HG03469 (cell line): ENCODE data around the gene XPNPEP1.
A peak's percentile ranks its signal among the peaks of the same experiment; 100 is the strongest.
"Not testable (repeated sequence)": the region's sequence is repeated elsewhere in the genome, so short reads cannot be mapped to it uniquely, and the experiment has no call there.

Experiments used
- ATAC-seq: cut with Tn5 transposase; IDR thresholded peaks from one replicate; pipeline ENCODE4 v1.9.1; 2021; ENCODE audit warnings: mild to moderate bottlenecking, moderate library complexity, moderate number of reproducible peaks; ENCODE audit not compliant: unreplicated experiment

Gene XPNPEP1

DNA sequence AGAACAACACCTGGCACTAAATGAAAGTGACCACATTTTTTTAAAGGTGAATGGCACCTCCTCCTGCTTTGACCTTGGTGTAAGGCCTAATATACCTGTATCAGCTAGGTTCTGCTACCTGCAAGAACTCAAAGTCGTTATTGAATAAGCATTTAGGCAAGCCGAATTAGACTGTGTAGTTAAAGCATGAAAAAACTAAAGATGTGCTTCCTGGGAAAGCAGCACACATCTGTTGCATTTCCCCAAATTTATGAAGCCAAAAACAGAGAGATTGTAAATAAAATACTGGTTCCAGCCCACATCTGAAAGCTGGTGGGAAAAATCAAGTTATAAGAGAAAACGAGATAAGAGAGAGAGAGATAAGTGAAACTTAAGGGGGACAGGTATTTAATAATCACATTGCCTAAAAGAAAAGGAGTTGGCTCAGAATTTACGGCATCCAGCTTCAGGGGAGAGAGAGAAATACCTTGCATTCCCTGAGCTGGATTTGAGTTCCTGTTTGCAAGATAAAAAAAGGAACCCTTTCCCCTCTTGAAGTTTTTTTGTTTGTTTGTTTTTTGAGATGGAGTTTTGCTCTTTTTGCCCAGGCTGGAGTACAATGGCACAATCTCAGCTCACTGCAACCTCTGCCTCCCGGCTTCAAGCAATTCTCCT, 1.8 kb upstream of the XPNPEP1 start:
- no peak for ATAC-seq

DNA sequence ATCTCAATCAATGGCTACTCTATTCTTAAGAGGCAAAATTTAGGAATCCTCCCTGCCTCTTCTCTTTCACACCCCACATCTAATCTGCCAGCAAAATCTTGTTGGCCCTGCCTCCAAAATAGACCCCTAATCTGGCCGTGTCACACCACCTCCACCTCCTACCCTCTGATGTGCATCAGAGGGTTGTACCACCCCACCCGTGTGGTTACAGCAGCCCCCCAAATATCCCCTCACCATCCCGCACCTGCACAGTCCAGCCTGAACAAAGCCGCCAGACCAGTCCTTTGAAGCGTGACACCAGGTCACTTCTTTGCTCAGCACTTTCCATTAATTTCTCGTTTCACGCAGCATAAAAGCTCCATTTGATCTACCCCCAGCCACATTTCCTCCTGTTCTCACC, 776 bp upstream of the XPNPEP1 start:
- no peak for ATAC-seq

DNA sequence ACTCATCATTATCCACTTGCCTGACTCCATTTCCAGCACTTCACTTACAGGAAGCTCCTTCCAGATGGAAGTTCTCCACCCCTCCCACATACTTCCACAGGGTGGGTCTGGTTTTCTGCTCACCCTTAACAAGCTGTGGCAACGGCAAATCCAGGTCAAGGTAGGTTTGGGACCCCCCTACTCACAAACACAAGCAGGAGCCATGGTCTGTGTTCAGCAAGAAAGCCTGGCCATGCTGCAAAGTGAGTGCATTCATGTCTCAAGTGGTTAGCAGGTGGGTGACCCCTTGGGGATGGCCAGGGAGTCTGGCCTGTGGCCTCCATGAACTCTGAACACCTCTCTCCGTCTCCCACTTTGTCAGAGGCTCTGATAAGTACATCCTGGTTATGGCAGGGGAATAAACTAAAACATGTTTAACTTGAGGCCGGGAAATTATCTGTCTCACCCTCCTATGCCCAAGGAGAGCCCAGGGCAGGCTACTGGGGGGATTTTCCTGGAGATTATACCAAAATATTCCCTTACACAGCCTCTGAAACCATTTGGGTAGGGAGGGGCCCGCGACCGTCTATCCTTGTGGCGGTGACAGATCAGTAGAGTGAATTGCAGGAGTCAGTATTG, 844 bp downstream of the XPNPEP1 start:
- no peak for ATAC-seq

DNA sequence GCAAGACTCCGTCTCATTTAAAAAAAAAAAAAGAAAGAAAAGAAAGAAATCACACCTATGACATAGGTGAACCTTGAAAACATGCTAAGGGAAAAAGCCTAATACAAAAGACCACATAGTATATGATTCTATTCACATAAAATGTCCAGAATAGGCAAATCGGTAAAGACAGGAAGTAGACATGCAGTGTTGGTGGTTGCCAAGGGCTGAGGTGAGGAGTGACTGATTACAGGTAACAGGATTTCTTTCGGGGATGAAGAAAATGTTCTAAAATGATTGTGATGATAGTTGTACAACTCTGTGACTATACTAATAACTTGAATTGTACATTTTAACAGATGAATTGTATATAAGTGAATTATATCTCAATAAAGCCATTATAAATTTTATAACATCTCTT, 3.3 kb downstream of the XPNPEP1 start:
- ATAC-seq: no peak

DNA sequence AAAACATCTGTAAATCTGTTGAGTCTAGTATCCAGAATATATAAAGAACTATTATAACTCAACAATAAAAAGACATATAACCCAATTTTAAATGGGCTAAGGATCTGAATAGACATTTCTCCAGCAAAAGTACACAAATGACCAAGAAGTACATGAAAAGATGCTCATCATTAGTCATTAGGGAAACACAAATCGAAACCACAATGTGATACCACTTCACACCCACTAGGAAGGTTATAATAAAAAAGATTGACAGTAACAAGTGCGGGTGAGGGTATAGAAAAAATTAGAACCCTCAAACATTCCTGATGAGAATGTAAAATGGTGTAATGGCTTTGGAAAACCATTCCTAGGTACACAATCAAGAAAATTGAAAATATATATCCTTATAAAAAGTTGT, 4.1 kb downstream of the XPNPEP1 start:
- peak; percentile 31 for ATAC-seq

DNA sequence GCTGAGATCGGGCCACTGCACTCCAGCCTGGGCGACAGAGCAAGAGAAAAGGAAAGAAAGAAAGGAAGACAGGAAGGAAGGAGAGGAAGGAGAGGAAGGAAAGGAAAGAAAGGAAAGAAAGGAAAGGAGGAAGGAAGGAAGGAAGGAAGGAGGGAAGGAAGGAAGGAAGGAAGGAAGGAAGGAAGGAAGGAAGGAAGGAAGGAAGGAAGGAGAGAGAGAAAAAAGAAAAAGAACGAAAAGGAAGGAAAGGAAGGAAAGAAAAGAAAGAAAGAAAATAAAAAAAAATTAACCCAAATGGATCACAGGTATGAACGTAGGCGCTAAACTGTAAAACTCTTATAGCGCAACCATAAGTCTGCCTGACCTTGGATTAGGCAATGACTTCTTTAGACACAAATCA, 4.6 kb downstream of the XPNPEP1 start:
- not testable (repeated sequence) for ATAC-seq

DNA sequence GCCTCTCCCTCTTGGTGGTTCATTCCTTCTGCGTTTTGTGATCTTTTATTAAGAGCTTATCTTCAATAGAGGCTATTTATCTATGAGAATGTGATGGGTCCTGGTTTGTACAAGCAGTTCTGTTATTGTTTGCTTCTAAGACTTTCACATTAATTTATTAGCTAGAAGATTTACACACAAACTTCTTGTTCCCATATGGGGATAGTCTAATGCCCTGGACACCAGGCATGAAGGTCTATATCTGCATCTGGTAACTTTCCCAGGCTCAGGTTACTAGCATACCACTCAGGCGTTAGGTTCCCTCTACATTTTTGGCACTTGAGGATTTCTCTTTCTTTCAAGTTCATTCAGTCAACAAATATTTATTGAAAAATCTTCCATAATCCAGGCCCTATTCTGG, 7.7 kb downstream of the XPNPEP1 start:
- no peak for ATAC-seq

DNA sequence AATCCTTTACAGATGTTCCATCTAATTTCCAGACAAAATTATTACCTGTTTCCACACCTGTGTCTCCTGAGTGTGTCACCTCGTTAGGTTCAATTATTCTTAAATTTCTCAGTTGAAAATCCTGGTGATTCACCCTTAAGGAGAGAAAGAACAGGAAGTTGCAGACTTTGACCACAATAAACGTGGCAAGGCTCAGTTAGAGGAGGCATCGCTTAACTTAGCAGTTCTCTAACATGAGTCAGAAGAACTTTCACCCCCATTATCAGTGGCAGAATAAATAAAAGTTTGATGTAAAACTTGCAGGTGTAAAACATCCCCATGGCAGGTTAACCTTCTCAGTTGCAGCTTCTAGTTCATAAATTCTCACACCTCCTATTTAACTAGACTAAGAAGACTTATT, 8.3 kb downstream of the XPNPEP1 start:
- no peak for ATAC-seq

DNA sequence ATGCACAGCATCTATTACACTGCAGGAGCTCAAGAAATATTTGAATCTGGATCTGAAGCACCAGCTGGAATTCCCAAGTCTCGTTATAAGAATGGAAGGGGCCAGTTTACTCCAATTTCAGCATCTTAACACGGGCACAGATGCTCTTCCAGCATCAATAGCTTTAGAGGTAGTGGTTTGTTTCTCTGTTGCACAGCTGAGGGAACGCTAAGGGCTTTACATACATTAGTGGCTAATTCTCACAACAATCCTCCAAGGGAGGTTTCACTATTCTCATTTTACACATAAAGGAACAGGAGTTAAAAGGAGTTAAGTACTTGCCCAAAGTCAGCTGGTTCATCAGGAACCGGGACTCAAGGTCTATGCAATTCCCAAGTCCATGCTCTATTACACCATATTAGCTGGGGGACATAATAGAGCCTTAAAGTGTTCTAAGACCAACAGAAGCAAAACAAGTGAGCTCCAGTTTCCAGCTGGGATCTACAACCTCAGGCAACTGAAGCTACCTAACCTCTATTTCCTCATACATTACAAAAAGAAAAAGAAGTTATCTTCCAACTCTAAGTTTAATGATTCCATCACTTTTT, 9.9 kb downstream of the XPNPEP1 start:
- ATAC-seq: no peak

DNA sequence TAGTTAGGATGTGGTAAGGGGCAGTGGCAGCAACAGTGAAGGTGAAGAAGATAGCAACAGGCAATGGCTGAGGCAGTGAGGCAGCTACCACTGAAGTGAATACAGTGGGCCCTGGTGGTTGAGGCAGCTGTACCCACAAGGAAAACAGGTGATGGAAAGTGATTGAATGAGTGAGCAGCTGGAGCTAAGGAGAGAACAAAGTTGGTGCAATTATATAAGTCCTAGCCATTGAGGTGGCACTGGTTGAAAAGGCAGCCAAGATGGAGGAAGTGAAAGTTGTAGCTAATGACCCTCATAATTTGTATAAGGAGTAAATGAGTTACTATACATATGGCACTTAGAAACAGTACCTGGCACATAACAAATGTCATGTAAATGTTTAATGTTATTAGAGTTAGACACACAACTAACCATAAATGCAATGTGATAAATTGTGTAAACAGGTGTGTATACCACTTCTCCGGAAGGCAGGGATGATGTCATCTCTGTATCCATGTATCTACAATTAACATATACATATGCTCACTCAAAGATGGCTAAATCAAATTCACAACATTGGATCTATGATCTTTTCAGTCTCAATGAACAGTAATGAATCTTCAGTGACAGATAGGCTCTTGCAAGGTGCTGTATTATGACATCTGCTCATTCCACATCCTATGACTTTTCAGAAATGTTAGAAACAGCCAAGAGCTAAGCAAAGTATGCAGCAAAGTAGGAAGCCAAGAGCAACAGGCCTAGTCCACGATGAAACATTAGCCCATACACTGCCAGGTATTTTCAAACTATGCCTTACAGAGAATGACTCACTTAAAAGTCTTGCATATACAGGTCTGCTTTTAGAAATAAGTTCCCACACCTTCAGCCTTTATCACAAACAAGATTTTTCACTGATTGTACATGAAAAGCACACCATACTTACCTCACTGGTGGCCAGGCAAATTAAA, 10.7 kb downstream of the XPNPEP1 start:
- peak; percentile 77 for ATAC-seq

DNA sequence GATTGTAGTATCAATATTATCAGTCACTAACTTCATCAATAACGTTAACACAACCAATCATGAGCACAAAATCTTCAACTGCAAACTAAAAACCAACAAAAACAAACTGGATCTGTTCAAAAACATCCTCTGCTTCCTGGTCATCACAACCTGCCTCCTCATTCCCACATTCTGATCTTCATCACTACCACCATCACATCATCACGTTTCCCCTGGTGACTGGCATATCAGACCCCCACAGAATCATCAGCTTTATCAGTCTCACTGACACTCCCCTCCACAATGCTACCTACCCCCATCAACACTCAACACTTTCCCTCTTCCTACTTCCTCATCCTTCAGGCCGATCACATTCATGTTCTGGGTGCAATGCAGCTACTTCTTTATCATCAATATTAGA, 11.4 kb downstream of the XPNPEP1 start:
- no peak for ATAC-seq

DNA sequence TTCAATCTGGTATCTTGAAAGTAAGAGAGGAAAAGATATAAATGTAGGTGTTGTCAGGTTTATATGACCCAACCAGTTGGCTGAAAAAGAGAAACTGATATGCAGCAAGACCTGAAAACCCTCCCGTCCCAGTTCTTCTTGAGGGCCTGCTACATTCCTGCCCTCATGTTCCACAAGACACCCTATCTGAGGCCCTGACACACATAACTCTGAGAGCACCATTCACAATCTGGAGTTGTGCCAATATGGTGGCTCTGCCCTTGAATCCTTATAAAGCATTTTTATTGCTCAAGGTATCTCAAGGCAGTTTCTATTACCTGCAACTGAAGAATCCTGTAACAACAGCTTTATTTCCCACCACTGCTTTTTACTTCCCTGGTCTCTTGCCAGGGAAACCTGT, 17.0 kb downstream of the XPNPEP1 start:
- ATAC-seq: no peak

DNA sequence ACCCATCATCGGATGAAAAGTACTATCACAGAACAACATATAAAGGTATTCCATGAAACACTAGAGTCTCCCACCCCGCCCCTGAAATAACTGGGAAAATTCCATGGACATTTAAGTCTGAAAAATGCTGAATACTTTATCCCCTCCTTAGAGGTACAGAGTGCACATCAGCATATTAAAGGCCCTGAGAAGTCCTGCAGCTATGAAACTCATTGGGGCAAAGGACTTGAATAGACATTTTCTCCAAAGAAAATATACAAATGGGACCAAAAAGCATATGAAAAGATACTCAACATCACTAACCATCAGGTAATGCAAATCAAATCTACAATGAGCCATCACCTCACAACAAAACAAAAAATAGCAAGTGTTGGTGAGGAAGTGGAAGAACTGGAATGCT, 18.9 kb downstream of the XPNPEP1 start:
- no peak for ATAC-seq

DNA sequence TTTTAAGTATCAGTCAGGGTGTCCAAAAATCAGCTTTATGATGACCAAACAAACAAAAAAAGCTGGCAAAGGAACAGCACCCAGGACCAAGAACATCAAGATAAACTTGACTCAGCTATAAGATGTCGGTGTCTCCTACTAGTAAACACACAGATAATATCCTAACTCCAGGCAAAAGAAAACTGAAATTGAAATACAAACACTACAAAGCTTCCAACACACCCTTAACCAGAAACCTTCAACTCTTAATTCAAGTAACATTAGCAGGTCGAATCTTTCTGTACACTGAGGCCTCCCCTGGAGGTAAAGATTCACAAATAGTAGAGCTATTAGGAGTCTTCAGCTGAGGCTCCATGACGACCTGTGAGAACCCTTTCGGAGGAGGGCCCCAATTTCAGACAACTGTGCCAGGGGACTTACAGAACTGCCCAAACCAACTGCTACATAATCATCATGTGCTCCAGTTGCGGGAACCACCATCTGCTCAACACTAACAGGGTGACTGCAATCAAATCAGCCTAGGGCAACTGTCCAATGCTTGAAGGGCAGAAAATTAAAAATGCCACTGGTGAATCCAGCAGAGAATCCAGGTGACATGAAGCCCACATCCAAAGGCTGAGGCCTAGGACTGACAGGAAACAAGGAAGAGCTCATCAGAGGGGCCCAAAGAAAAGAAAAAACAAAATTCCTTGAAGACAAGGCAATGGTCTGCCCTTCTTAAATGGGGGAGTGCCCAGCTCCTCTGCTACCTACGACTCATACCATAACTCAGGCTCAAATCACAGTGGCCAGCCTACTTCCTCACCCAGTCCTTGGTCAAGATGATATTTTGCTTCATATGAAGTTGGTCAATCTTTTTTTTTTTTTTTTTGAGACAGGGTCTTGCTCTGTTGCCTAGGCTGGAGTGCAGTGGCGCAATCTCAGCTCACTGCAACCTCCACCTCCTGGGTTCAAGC, 20.0 kb downstream of the XPNPEP1 start:
- no peak for ATAC-seq

DNA sequence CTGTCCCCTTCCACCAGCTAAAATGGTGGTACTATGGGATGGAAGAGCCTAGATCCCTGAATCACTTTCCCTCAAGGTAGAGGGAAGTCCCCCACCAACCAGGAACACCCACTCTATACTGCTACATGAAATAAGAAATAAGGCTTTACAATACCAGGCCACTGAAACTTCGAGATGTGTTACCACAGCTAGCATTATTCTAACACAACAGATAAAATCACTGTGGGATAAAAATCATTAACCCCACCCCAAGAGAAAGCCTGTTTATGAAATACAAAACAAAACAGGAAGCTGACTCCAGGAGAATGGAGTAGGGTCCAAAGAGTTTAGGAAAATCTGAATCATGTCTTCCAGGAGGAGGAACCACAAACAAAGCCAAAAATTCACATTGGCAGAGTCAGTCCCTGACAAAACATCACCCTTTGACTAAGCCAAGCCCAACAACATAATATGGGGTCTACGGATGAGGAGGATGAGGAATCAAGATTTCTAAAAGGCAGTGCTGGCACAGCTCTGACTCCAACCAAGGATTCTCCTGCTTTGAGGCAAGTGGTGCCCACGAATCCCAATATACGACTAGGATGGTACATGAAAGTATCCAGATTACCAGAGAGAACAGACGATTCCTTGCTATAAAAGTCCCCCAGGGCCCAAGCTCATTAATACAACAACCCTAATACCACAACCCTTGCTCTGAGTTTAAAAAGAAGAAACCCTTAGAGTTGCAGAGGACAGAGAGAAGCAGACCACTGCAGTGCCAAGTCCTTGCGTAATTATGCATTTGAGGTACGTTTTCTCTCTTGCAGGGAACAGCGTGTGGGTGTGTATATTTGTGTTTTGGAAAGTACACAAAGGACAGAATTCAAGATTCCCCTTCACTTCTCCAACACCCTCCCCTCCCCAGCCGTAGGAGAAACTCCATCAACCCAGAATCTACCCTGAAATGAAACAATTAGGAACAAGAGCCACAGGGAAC, 23.7 kb downstream of the XPNPEP1 start:
- ATAC-seq: no peak

DNA sequence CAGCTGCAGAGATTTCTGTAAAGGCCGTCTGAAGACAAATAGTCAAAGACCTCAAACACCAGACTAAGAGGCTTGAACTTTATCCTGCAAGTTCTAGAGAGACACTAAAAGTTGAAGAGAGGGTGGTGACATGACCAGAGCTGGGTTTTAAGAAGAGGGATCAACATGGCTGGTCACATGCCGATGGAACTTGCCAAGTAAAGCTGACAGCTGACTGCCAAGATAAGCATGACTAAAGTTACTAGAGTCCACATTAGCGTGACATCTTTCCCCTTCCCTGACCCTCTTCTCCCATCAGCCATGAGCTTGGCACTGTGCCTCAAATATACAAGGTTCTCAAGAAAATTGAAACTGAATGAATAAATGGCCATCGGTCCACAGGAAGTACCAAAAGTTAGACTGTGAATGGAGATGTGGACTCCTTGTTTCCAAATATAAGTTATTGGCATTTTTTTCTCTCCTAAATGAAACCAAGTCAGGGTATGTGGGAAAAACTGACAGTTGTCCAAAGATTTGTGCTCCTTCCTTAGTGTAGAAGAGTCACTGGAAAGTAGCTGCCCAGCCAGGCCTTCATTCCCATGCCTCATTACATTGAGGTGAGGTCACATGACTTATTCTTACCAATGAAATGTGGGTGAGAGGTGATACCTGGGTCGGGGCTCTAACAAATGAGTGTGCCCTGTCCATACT, 24.5 kb downstream of the XPNPEP1 start:
- no peak for ATAC-seq

DNA sequence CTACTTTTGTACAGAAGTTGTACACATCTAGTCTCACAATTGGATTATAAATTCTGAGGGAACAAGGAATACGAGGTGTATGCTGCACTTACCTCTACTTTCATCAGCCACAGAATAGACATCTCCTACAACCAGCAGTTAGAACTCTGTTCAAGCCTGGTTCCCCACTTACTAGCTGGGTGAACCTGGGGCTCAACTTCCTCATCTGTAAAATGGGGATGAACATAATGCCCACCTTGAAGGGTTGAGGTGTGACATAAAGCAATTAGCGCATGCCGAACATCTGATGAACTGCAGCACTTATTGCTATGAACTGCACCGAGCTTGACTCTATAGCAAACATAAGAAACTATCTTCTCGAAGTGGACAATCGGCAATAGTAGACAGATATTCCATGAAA, 25.3 kb downstream of the XPNPEP1 start:
- ATAC-seq: no peak

DNA sequence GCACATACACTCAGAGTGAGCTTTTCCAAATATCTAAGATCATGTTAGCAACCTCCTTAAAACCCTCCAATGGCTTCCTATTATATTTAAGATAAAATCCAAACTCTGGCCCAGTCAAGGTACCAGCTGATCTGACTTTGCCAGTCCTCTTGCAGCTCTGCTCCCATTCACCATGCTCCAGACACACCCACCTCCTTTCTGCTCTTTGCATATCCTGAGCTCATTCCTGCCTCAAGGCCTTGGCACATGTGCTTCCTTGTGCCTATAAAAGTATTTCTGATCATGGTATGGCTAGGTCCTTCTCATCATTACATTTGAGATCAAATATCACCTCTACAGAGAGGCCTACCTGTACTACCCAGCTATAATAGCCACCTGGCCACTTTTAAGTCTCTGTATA, 27.5 kb downstream of the XPNPEP1 start:
- no peak for ATAC-seq
